NOMO-1 treated with dmso at 0.1 percent for 144 hours (cell line): ENCODE results near the gene MYOZ3.

Experiments used
- DNase-seq: peaks from one replicate; lab custom pipeline; 2025; ENCODE audit not compliant: unreplicated experiment; lab: John Stamatoyannopoulos, UW

MYOZ3 gene

GRCh38 chr5:150626853-150627276 is 34.2 kb upstream of the MYOZ3 start:
- no peak for DNase-seq

- no peak for DNase-seq
These were observed 33.1 kb upstream of the MYOZ3 start for GRCh38 chr5:150627731-150628545.

DNA sequence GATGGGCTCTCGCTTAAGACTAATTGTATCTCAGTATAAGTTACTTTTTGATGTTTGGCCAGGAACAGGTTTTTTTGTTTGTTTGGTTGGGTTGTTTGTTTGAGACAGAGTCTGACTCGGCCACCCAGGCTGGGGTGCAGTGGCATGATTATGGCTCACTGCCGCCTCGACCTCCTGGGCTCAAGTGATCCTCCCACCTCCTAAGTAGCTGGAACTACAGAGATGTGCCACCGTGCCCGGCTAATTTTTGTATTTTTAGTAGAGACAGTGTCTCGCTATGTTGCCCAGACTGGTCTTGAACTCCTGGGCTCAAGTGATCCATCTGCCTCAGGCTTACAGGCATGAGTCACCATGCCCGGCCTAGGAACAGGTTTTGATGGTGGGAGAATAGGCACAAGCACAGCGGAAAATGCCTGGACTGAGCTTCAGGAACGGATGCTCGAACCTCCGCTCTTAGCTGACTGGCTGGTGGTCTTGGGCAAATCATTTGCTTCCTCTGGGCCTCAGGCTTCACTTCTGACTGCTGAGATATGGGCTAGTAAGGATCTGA is 32.0 kb upstream of the MYOZ3 start:
- DNase-seq: no peak

DNA sequence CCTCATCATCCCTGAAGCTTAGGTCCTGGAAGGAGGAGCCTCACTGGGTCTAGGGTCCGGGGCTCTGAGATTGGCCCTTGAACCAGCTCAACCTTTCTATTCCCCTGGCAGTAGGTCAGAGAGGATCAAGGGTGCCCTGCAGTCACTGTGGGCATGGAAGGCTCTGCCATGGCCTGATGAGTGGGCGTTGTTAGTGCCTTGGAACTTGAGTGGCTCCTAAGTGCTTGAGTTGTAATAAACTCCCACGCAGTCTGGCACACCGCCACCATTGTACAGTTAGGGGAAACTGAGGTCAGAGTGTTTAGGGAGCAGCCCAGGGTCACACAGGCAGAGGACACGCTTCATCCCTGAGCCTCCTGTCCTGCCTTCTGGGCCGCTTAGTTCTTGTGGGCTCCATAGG is 31.0 kb upstream of the MYOZ3 start:
- DNase-seq: no peak

GRCh38 chr5:150630461-150631325 is 30.4 kb upstream of the MYOZ3 start:
- no peak for DNase-seq

GRCh38 chr5:150631326-150631701 is 29.7 kb upstream of the MYOZ3 start:
- no peak for DNase-seq

- no peak for DNase-seq
These were observed 28.5 kb upstream of the MYOZ3 start for GRCh38 chr5:150632305-150633160.

DNA sequence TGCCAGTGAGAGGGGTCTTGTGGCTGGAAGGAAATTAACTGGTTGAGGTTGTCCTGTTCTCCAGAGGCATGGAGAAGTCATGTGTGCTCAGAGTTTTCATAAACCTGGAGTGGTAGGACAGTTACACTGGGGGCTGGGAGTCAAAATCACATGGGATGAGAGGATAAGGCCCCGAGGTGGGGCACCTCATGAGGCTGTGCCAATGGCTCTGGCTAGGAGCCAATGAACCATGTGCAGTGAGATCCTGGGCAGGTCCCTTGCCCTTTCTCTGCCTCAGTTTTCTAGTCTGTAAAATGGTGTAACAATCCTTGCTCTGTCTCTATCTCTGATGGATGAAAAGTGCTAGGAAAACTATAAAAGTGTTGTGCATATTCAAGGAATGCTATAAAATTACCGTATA is 27.6 kb upstream of the MYOZ3 start:
- DNase-seq: no peak

DNA sequence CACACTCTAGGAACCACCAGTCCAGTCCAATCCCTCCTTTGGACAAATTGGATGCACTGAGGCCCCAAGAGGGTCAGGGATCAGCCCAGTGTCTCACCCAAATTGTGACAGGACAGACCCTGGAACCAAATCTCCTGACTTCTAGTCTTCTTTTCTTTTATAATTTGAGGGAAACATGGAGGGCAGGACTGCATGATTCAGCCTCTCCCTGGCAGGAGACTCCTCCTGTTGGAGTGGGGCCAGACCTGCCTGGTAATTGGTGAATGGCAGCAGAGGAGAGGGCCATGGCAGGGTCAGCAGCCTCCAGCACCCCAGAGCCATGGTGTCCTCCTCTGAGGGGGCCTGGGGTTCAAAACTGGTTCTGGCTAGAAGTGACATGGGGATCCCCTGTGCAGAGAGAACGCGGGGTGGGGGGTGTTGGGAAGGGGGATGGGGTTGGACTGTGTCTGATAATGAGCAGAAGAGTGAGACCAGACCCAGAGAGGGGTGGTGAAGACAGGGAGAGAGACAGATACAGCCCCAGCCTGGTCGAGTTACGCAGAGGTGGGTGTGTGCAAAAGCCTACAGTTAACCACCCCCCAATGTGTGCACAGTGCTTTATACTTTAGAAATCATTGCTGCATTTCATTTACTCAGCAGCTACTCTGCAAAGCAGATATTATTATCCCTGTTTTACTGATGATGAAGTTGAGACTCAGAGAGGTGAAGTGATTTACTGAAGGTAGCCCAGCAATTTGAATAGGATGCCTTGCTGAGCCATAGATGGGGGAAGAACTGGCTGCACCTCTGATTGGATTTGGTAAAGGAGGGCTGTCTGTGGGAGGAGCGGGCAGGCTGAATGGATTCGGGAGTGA is 24.4 kb upstream of the MYOZ3 start:
- no peak for DNase-seq

DNA sequence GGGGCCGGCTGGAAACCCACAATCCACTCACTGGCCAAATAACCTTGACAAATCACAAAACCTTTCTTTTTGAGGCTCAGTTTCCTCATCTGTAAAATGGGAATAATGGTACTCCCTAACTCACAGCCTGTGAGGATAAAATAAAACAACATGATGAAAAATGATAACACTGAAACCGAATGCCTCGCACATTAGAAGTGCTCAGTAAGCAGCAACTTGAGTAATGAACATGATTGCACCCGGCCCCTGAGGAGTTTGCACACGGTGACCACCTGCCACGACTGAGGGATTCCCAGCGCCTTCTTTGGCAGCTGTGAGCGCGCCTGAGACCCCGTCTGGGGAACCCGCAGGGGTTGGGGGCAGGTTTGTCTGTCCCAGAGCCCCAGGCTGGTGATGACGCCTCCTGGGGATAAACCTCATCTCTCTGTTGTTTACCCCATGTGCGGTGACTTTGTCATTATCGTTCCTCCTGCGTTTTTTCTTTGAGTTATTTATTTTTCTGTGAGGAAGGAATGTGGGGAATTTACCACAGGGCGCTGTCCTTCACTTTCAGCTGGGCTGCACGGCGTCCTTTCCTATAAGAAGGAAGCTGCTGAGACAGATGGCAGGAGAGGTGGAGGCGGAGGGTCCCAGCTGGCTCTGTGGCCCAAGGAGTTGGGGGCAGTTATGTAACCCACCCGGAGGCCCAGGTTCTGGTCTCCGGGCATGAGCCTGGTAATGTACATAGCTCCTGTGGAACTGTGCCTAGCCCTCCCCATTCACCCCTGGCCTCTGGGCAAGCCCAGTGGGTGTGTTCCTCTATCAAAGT is 23.6 kb upstream of the MYOZ3 start:
- DNase-seq: no peak

DNA sequence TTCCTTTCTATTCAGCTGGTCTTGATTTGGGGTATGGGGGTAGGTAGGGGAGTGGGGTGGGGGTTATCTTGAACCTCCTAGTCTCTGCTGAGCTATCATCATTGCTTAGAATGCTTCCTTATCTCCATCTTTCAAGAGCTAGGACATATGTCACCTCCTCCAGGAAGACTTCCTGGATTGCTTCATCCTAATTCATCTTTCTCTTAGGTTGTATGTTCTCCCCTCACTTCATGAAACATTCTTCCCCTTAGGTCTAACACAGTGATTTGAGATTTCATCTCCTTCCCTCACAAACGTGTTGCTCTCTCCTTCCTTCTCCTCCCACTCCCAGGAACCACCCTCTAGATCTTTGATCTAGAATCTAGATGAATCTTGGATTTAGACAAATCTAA is 23.0 kb upstream of the MYOZ3 start:
- no peak for DNase-seq

DNA sequence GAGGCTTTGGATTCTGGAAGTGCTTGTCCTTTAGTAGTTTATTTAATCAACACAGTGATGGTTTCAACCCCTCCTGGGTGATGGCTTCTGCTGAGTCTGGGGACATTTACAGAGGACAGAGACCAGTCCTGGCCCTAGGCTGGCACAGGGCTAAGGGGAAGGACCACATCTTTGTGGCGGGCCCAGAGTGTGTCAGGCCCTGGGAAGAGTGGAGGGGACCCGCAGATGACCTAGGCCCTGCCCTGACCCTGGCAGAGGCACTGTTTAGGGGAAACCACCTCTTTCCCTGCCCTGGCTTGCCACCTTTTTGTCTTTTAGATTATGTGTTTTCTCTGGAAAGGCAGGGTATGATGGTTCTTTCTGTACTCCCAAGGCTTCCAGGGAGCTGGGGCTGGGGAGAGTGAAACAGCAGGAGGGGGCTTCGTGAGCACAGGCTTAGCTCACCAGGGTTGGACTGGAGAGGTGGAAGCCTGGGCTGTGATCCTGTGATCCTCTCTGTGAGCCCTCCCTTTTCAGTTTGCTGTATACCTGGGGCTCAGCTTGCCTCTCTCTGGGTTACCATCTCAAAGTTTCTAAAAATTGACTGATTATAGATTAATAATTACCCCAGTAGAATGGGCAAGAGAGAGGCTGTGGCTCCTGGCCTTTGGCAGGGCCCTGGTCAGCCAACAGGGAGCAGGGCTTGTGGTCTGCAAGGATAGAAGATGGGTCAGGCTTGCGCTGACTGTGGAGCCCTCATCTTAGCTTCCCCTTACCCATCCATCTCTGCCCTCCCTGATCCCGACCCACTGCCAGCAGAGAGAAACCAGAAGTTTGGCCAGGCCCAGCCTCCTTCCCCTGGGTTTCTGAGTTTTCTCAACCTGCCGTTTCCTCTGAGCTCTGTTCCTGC is 22.3 kb upstream of the MYOZ3 start:
- no peak for DNase-seq

DNA sequence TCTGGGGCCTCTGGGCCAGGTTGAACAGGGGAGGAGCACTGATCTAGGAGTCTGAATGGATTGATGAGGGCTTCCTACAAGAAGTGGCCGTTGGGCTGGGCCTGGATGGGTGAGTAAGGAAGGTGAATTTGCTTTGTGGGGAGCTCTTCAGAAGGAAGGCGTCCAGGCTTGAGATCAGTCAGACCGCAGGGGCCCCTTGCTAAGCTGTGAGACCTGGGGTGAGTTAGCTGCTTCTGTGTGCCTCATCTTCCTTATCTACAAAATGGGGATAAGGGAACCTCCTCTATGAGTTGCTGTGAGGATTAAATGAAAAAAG is 21.7 kb upstream of the MYOZ3 start:
- DNase-seq: no peak

DNA sequence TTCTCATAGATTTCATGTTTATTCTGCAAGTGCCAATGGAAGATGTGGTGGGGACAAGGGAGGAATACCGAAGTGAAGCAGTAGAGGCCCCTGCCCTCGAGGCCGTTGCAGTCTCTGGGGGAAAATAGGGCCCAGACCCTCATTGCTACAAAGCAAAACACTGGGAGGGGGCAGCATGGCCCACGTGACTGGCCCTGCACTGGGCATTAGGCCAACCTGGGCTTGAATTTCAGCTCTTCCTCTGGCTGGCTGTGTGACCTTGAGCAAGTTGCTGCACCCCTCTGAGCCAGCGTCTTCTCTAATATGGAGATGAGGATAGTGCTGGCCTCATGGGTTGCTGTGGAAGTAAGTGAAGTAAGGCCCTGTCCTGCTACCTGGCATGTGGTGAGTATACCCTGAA is 21.3 kb upstream of the MYOZ3 start:
- no peak for DNase-seq

GRCh38 chr5:150640311-150641005 is 20.6 kb upstream of the MYOZ3 start, which contains the start of gene SYNPO:
Gene SYNPO, plus strand, starts transcription at chr5:150640660. Its CDS starts 7,616 bp downstream, at chr5:150648276.
- DNase-seq: peak; percentile 25

DNA sequence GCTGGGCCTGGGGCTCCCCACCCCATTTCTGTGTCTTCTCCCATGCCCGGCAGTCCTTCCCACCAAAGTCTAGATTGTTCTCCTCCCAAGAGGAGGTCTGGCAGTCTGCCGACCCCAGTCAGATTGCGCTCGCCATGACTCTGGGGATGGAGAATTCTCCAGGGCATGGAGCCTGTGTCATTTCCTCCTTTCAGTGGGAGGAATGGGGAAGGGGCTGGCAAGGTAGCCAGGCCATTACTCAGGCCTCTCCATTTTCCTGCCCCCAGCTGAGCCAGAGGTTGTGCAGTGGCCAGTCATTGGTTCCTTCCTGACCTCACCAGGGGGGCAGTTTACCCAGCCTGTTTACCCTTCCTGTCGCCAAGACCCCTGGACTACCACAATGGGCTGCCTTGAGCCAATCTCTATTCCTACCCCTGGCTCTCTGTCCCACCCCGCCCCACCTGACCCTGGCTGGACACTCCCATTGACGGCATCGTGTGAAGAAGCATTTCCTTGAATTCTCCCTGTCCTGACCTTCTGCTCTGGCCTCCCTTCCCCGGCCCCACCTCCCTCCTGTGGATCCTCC is 20.0 kb upstream of the MYOZ3 start:
- no peak for DNase-seq

GRCh38 chr5:150641824-150642566 is 19.1 kb upstream of the MYOZ3 start:
- DNase-seq: no peak
